Measurements from ENCODE around the gene PRDM5. TPM values are rescaled to one million over a fixed set of nuclear protein-coding genes. Genes with fewer than 3 reads are reported as not detected.

PRDM5 gene
- total RNA-seq: 0.94 TPM

GRCh38 chr4:120922381-120923206 lies at the start of gene PRDM5:
PRDM5 (minus strand) TSS chr4:120922726; CDS start chr4:120922608, 118 bp downstream.
- Histone ChIP-seq H3K4me3 (ENCODE audit: low read length) (peak within 1 kb of the TSS; percentile 31), H3K27me3 (ENCODE audit: insufficient read depth, low read length) (peaks cover 54% of the 10 kb centered on the region), H3K9me3 (ENCODE audit: low read depth, low read length) (no peaks in the 10 kb centered on the region), H3K4me1 (ENCODE audit: insufficient read depth, low read length) (peaks cover 10% of the 10 kb centered on the region)

DNA sequence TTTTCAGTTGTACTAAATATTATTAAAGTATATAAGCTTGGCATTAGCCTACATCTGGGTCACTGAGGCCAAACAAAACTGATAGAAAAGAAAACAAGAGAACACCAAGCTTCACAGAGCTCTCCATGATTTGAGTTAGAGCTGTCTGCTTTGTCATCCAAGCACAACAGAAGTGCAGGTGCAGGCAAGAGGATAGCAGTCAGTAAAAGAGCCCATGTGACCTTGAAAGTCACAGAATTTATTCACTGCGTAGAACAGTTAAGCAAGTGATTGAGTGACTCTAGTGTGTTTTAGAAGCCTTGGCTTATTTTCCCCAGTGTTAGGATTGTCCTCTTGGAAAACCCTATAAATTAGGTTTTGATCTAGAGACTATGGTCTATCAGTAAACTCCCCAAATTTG lies 49.4 kb upstream of the PRDM5 start:
- Histone ChIP-seq H3K27me3 (ENCODE audit: insufficient read depth, low read length) (no peaks in the 10 kb centered on the region), H3K9me3 (ENCODE audit: low read depth, low read length) (no peaks in the 10 kb centered on the region), H3K4me3 (ENCODE audit: low read length) (no peak overlapping the region), H3K4me1 (ENCODE audit: insufficient read depth, low read length) (no peaks in the 10 kb centered on the region)

DNA sequence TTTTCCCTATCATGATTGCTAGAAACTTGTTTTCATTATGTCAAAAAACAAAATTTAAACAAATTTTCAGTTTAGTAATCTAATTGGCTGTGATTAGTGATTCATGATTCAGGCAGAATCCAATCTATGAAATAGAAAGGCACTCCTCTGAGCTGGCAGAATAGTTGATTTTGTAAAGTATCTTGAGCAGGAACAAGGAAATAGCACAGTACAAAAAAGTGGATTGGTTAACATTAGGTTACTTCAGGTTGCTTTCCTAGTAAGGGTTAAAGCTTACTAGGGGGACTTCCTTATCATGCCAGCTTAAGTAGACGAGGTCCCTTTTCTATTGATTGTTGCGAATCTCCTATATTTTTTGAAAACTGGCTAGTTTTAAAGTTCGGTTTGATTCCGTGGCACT lies 43.4 kb upstream of the PRDM5 start:
- Histone ChIP-seq H3K4me3 (ENCODE audit: low read length) (no peak overlapping the region), H3K4me1 (ENCODE audit: insufficient read depth, low read length) (no peaks in the 10 kb centered on the region), H3K9me3 (ENCODE audit: low read depth, low read length) (no peaks in the 10 kb centered on the region), H3K27me3 (ENCODE audit: insufficient read depth, low read length) (peaks cover 2% of the 10 kb centered on the region)

GRCh38 chr4:120964596-120964995 lies 42.1 kb upstream of the PRDM5 start:
- Histone ChIP-seq H3K9me3 (ENCODE audit: low read depth, low read length) (no peaks in the 10 kb centered on the region), H3K4me3 (ENCODE audit: low read length) (no peak overlapping the region), H3K4me1 (ENCODE audit: insufficient read depth, low read length) (no peaks in the 10 kb centered on the region), H3K27me3 (ENCODE audit: insufficient read depth, low read length) (peaks cover 2% of the 10 kb centered on the region)

- H3K4me1 ChIP-seq (ENCODE audit: insufficient read depth, low read length): no peaks in the 10 kb centered on the region
- H3K4me3 ChIP-seq (ENCODE audit: low read length): no peak overlapping the region
- no peaks in the 10 kb centered on the region for H3K9me3 ChIP-seq (ENCODE audit: low read depth, low read length)
- peaks cover 2% of the 10 kb centered on the region for H3K27me3 ChIP-seq (ENCODE audit: insufficient read depth, low read length)
These were observed 40.9 kb upstream of the PRDM5 start for GRCh38 chr4:120963449-120963848.

GRCh38 chr4:120960656-120961267 lies 38.2 kb upstream of the PRDM5 start:
- Histone ChIP-seq H3K4me1 (ENCODE audit: insufficient read depth, low read length) (no peaks in the 10 kb centered on the region), H3K9me3 (ENCODE audit: low read depth, low read length) (no peaks in the 10 kb centered on the region), H3K27me3 (ENCODE audit: insufficient read depth, low read length) (peaks cover 2% of the 10 kb centered on the region), H3K4me3 (ENCODE audit: low read length) (no peak overlapping the region)

DNA sequence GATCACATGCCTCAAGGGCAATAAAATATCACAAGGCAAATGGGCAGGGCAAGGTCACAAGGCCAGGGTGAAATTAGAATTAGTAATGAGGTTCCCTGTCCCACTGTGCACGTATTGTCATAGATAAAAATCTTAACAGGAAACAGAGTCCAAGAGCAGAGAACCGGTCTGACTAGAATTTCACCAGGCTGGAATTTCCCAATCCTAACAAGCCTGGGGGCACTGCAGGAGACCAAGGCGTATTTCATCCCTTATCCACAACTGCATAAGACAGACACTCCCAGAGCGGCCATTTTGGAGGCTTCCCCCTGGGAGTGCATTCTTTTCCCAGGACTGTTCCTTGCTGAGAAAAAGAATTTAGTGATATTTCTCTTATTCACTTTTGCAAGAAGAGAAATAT lies 25.9 kb upstream of the PRDM5 start:
- Histone ChIP-seq H3K9me3 (ENCODE audit: low read depth, low read length) (no peaks in the 10 kb centered on the region), H3K4me1 (ENCODE audit: insufficient read depth, low read length) (no peaks in the 10 kb centered on the region), H3K27me3 (ENCODE audit: insufficient read depth, low read length) (no peaks in the 10 kb centered on the region), H3K4me3 (ENCODE audit: low read length) (no peak overlapping the region)

- Histone ChIP-seq H3K4me1 (ENCODE audit: insufficient read depth, low read length) (no peaks in the 10 kb centered on the region), H3K4me3 (ENCODE audit: low read length) (no peak overlapping the region), H3K9me3 (ENCODE audit: low read depth, low read length) (no peaks in the 10 kb centered on the region), H3K27me3 (ENCODE audit: insufficient read depth, low read length) (no peaks in the 10 kb centered on the region)
These were observed 20.2 kb upstream of the PRDM5 start for GRCh38 chr4:120942776-120943175.

DNA sequence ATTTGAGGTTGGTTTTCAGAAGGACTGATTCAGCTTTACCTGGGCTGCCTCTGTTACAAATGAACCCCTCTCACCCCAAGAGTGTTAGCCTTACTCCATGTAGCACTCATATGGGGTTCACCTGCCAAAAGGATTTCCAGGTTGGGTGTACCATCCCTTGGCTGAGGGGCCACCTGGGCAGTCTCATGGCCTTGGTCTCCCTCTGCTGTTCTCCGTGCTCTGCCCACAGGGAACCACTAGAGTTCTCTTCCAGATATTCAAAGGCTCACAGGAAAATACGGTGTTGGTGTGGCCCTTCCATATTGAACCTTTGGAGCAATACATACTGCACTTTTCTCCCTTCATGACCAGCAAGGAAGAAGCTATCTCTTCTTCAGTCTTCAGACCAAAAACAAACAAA lies 18.0 kb upstream of the PRDM5 start:
- Histone ChIP-seq H3K27me3 (ENCODE audit: insufficient read depth, low read length) (no peaks in the 10 kb centered on the region), H3K9me3 (ENCODE audit: low read depth, low read length) (no peaks in the 10 kb centered on the region)

GRCh38 chr4:120939693-120940092 lies 17.2 kb upstream of the PRDM5 start:
- no peaks in the 10 kb centered on the region for H3K27me3 ChIP-seq (ENCODE audit: insufficient read depth, low read length)
- no peaks in the 10 kb centered on the region for H3K9me3 ChIP-seq (ENCODE audit: low read depth, low read length)
- H3K4me1 ChIP-seq (ENCODE audit: insufficient read depth, low read length): no peaks in the 10 kb centered on the region
- no peak overlapping the region for H3K4me3 ChIP-seq (ENCODE audit: low read length)

More for the DNA sequence above, 18.0 kb upstream of the PRDM5 start:
- Histone ChIP-seq H3K4me3 (ENCODE audit: low read length) (no peak overlapping the region), H3K4me1 (ENCODE audit: insufficient read depth, low read length) (no peaks in the 10 kb centered on the region)

GRCh38 chr4:120929847-120930246 lies 7.3 kb upstream of the PRDM5 start:
- H3K4me1 ChIP-seq (ENCODE audit: insufficient read depth, low read length): no peaks in the 10 kb centered on the region
- H3K27me3 ChIP-seq (ENCODE audit: insufficient read depth, low read length): peaks cover 10% of the 10 kb centered on the region
- no peaks in the 10 kb centered on the region for H3K9me3 ChIP-seq (ENCODE audit: low read depth, low read length)
- H3K4me3 ChIP-seq (ENCODE audit: low read length): no peak overlapping the region

- Histone ChIP-seq H3K4me3 (ENCODE audit: low read length) (no peak overlapping the region), H3K4me1 (ENCODE audit: insufficient read depth, low read length) (no peaks in the 10 kb centered on the region), H3K27me3 (ENCODE audit: insufficient read depth, low read length) (peaks cover 28% of the 10 kb centered on the region), H3K9me3 (ENCODE audit: low read depth, low read length) (no peaks in the 10 kb centered on the region)
These were observed 5.4 kb upstream of the PRDM5 start for GRCh38 chr4:120927801-120928409.

DNA sequence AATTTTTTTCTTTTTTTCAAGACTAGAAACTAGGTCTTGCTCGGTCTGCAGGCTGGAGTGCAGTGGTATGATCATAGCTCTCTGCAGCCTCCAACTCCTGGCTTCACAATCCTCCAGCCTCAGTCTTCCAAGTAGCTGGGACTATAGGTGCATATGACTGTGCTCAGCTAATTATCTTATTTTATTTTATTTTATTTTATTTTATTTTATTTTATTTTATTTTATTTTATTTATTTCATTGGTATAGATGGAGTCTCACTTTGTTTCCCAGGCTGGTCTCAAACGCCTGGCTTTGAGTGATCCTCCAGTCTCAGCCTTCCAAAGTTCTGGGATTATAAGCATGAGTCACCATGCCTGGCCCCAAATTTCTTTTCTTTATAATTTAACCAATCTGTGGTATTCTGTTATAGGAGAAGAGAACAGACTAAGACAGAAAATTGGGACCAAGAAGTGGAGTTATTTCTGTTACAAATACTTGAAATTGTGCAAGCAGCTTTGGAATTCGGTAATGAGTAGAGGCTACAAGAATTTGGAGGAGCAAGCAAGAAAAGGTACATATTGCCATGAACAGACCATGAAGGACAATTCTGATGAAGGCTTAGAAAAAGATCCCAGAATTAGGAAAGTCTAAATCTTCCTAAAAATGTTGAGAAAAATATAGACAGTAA lies 4.0 kb upstream of the PRDM5 start:
- peaks cover 39% of the 10 kb centered on the region for H3K27me3 ChIP-seq (ENCODE audit: insufficient read depth, low read length)
- H3K4me1 ChIP-seq (ENCODE audit: insufficient read depth, low read length): peaks cover 7% of the 10 kb centered on the region
- no peaks in the 10 kb centered on the region for H3K9me3 ChIP-seq (ENCODE audit: low read depth, low read length)
- no peak overlapping the region for H3K4me3 ChIP-seq (ENCODE audit: low read length)

DNA sequence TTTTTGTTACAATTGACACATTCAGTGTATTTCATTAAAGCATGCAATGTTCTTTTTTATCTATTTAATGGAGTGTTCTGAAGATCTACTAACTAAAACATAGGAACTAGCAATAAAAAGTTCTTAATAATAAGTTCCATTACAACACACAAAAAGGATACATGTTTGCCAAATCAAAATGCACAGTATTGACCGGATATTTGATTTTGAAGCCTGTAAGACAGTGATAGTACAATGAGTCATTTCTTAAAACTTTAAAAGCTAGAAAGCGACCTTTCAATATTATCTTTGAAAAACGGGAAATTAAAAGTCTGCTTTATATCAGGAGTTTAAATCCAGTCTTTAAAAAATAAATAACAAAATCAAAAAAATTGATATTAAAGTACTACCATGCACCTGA lies 2.4 kb upstream of the PRDM5 start:
- Histone ChIP-seq H3K4me1 (ENCODE audit: insufficient read depth, low read length) (peaks cover 10% of the 10 kb centered on the region), H3K27me3 (ENCODE audit: insufficient read depth, low read length) (peaks cover 50% of the 10 kb centered on the region), H3K4me3 (ENCODE audit: low read length) (no peak overlapping the region), H3K9me3 (ENCODE audit: low read depth, low read length) (no peaks in the 10 kb centered on the region)

DNA sequence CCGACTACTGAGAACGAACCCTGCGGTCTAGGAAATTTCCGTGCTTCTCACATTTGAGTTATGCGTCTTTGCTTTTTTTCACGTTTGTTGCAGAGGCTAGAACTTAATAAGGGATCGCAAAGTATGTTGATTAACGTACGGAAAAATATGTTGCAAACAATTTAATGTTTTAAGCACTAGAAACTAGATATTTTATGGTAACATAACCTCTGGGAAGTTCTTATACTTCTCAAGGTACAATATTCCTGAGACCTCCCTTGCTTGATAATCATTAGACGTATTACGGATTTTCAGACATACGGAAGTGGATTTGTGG lies 639 bp upstream of the PRDM5 start:
- H3K27me3 ChIP-seq (ENCODE audit: insufficient read depth, low read length): peaks cover 54% of the 10 kb centered on the region
- no peaks in the 10 kb centered on the region for H3K9me3 ChIP-seq (ENCODE audit: low read depth, low read length)
- no peak overlapping the region for H3K4me3 ChIP-seq (ENCODE audit: low read length)
- H3K4me1 ChIP-seq (ENCODE audit: insufficient read depth, low read length): peaks cover 10% of the 10 kb centered on the region
